ENCODE results near the gene INPP4A. TPM values are rescaled to one million over a fixed set of nuclear protein-coding genes. Genes with fewer than 3 reads are reported as not detected.

The INPP4A gene
- total and polyA plus RNA-seq, 10 of the 15 experiments (the other 5 are each of a cell fraction or from before 2014, with no cell fraction given), result 4.7 to 62.3 (median 36.9) TPM

DNA sequence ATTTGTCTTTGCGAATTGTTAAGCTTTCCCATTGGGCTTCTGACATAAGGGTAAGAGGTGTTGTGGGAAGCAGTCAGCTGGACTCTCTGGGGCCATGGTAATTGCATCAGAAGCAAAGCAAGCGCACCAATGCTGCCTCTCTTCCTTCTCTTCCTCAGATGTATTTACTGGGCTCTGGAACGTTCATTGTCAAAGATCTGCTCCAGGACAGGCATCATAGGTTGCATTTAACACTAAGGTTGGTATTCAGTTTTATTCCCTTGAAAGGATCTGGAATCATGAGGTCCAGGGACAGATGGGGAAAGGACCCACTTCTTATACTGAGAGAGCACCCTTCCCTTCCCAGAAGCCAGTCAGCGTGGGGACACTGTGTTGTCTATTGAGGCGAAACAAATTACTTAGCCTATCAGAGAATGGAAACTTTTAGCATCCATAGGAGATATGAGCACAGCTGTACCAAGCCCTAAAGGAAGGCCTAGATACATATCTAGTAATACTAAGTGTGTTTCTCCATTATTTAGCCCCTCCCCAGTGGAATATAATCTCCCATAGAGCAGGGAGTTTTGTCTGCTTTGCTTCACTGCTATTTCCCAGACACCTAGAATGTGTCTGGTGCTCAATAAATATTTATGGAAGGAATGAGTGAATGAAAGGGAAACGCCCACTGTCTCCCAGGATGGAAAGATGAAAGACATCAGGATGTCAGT lies 91.5 kb downstream of the INPP4A start (continued):
- TF ChIP-seq EED (IDR thresholded peaks at IDR 0.05; ENCODE audit: low read depth), result no peak
- TF ChIP-seq, protein P1, sequence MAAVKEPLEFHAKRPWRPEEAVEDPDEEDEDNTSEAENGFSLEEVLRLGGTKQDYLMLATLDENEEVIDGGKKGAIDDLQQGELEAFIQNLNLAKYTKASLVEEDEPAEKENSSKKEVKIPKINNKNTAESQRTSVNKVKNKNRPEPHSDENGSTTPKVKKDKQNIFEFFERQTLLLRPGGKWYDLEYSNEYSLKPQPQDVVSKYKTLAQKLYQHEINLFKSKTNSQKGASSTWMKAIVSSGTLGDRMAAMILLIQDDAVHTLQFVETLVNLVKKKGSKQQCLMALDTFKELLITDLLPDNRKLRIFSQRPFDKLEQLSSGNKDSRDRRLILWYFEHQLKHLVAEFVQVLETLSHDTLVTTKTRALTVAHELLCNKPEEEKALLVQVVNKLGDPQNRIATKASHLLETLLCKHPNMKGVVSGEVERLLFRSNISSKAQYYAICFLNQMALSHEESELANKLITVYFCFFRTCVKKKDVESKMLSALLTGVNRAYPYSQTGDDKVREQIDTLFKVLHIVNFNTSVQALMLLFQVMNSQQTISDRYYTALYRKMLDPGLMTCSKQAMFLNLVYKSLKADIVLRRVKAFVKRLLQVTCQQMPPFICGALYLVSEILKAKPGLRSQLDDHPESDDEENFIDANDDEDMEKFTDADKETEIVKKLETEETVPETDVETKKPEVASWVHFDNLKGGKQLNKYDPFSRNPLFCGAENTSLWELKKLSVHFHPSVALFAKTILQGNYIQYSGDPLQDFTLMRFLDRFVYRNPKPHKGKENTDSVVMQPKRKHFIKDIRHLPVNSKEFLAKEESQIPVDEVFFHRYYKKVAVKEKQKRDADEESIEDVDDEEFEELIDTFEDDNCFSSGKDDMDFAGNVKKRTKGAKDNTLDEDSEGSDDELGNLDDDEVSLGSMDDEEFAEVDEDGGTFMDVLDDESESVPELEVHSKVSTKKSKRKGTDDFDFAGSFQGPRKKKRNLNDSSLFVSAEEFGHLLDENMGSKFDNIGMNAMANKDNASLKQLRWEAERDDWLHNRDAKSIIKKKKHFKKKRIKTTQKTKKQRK (IDR thresholded peaks at IDR 0.05; ENCODE audit: low read depth, low read length), result no peak
- TF ChIP-seq ZBTB11 (CRISPR knock-in tag; IDR thresholded peaks at IDR 0.05), result no peak
- TF ChIP-seq RELB (IDR thresholded peaks at IDR 0.05; ENCODE audit: low read depth), result no peak

Data from GM12878 (cell line).